Activated naive CD8-positive, alpha-beta T cell treated with anti-CD3 and anti-CD28 coated beads, Interleukin-2, amount 10 ng/mL, durations not matched to agents 7 days and 5 days (primary cell): ENCODE measurements around the gene ZBTB40. TPM values are rescaled to one million over a fixed set of nuclear protein-coding genes. Genes with fewer than 3 reads are reported as not detected.

Source experiments
- ATAC-seq: fragments of 150-1000 bp; cut with Tn5 transposase; one replicate; pipeline ENCODE4 v1.10.0; 2021; ENCODE audit warnings: low read depth, moderate library complexity
- POLR2A ChIA-PET: fragments of 350-600 bp; sonication (Branson Sonifier 250); formaldehyde crosslinking; loops from one replicate; lab custom pipeline; 2021; ENCODE audit warnings: antibody characterized with exemption; lab: Charles Lee
- DNase-seq: peaks from one replicate; pipeline ENCODE4 v3.0.0; 2021
- H3K27ac Mint-ChIP-seq: one replicate; pipeline ENCODE4 v1.8.0; 2022; ENCODE audit warnings: mild to moderate bottlenecking, mixed read lengths
- H3K27me3 Mint-ChIP-seq: one replicate; pipeline ENCODE4 v1.8.0; 2022; ENCODE audit warnings: mild to moderate bottlenecking, moderate library complexity, mixed read lengths
- H3K36me3 Mint-ChIP-seq: one replicate; pipeline ENCODE4 v1.8.0; 2021; ENCODE audit warnings: mild to moderate bottlenecking, mixed read lengths
- H3K4me1 Mint-ChIP-seq: one replicate; pipeline ENCODE4 v1.8.0; 2021; ENCODE audit warnings: mixed read lengths
- H3K4me3 Mint-ChIP-seq: one replicate; pipeline ENCODE4 v1.8.0; 2022; ENCODE audit warnings: mild to moderate bottlenecking, moderate library complexity, mixed read lengths
- H3K9me3 Mint-ChIP-seq: one replicate; pipeline ENCODE4 v1.8.0; 2021; ENCODE audit warnings: mixed read lengths
- total RNA-seq, 2 experiments: library from RNA; stranded (reverse); gene quantifications; one replicate each; pipeline ENCODE4 v1.2.3, GENCODE V29; 2021

The ZBTB40 gene
- total RNA-seq, 2 experiments from 2014 or later: 26.5 to 30.2 TPM

DNA sequence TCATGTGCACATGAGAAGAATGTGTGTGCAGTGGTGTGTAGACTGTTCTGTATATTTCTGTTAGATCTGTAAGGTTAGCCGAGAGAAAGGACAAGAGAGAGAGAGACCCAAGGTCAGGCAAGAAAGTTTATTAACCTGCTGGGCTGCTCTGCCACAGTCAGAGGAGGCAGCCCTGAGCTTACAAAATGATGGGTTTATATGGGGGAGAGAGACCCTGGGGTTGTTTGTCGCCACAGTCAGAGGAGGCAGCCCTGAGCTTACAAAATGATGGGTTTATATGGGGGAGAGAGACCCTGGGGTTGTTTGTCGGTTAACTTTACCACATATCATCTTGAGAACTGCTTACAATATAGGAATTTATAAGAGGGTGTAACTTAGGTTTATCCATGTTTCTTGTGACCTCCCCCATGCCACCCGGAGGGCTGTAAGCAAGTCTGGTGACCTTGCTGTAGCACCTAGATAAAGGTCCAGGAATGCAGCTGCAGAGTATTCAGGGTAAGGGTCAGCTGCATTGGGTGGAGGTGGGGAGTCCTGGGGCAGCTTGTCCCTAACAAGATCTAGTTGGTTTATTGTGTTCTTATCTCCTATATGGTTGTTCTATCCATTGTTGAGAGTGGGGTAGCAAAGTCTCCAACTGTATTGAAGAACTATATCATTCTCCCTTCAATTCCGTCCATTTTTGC lies 9.3 kb upstream of the ZBTB40 start:
- H3K9me3 Mint-ChIP-seq: peaks cover 9% of the 10 kb centered on the region
- H3K4me3 Mint-ChIP-seq: no peak overlapping the region
- DNase-seq (no peak), ATAC-seq (no peak)
- H3K36me3 Mint-ChIP-seq: peaks cover 2% of the 10 kb centered on the region
- peaks cover 4% of the 10 kb centered on the region for H3K27me3 Mint-ChIP-seq
- H3K4me1 Mint-ChIP-seq: no peaks in the 10 kb centered on the region
- no peak overlapping the region for H3K27ac Mint-ChIP-seq
- POLR2A ChIA-PET: no interaction called here

DNA sequence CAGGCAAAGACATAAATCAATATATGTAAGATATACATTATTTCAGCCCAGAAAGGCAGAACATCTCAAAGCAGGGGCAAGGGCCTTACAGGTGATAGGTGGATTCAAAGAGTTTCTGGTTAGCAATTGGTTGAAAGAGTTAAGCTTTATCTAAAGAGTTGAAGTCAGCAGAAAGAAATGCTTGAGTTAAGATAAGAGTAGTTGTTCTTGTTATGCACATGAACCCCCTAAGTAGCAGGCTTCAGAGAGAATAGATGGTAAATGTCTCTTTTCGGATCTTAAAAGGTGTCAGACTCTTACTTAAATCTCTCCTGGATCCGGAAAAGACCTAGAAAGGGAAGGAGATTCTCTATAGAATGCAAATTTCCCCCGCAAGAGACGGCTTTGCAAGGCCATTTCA lies 8.3 kb upstream of the ZBTB40 start:
- POLR2A ChIA-PET: no interaction called here
- ATAC-seq: no peak
- Mint-ChIP-seq H3K4me1 (no peaks in the 10 kb centered on the region), H3K27me3 (peaks cover 3% of the 10 kb centered on the region), H3K9me3 (peaks cover 9% of the 10 kb centered on the region), H3K4me3 (no peak overlapping the region), H3K27ac (no peak overlapping the region), H3K36me3 (peaks cover 2% of the 10 kb centered on the region)
- DNase-seq: no peak

DNA sequence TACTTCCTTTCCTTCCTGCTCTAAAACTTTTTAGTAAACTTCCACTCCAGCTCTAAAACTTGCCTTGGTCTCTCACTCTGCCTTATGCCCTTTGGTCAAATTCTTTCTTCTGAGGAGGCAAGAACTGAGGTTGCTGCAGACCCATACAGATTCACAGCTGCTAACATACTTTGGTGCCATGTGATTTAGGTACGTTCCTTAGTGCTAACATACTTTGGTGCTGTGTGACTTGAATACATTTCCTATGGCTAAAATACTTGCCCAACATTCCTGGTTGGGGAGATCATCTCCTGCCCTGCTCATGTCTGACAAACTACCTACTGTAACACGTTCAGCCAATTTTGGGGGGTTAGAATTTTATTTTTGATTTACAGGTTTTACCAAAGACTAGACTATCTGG lies 6.8 kb upstream of the ZBTB40 start:
- H3K27ac Mint-ChIP-seq: no peak overlapping the region
- POLR2A ChIA-PET: no interaction called here
- DNase-seq: no peak
- H3K4me3 Mint-ChIP-seq: no peak overlapping the region
- ATAC-seq: no peak
- peaks cover 5% of the 10 kb centered on the region for H3K9me3 Mint-ChIP-seq
- no peaks in the 10 kb centered on the region for H3K4me1 Mint-ChIP-seq
- peaks cover 3% of the 10 kb centered on the region for H3K27me3 Mint-ChIP-seq
- H3K36me3 Mint-ChIP-seq: no peaks in the 10 kb centered on the region

GRCh38 chr1:22447621-22448111 lies 4.0 kb upstream of the ZBTB40 start:
- POLR2A ChIA-PET: no interaction called here
- no peak overlapping the region for H3K27ac Mint-ChIP-seq
- no peaks in the 10 kb centered on the region for H3K9me3 Mint-ChIP-seq
- no peak overlapping the region for H3K4me3 Mint-ChIP-seq
- H3K4me1 Mint-ChIP-seq: peaks cover 8% of the 10 kb centered on the region
- DNase-seq (no peak), ATAC-seq (no peak)
- peaks cover 5% of the 10 kb centered on the region for H3K36me3 Mint-ChIP-seq
- H3K27me3 Mint-ChIP-seq: no peaks in the 10 kb centered on the region

GRCh38 chr1:22449636-22450035 lies 2.0 kb upstream of the ZBTB40 start:
- DNase-seq: no peak
- H3K27me3 Mint-ChIP-seq: no peaks in the 10 kb centered on the region
- no peak overlapping the region for H3K4me3 Mint-ChIP-seq
- no peak for ATAC-seq
- H3K36me3 Mint-ChIP-seq: peaks cover 7% of the 10 kb centered on the region
- POLR2A ChIA-PET: no interaction called here
- no peaks in the 10 kb centered on the region for H3K9me3 Mint-ChIP-seq
- H3K4me1 Mint-ChIP-seq: peaks cover 17% of the 10 kb centered on the region
- H3K27ac Mint-ChIP-seq: no peak overlapping the region

DNA sequence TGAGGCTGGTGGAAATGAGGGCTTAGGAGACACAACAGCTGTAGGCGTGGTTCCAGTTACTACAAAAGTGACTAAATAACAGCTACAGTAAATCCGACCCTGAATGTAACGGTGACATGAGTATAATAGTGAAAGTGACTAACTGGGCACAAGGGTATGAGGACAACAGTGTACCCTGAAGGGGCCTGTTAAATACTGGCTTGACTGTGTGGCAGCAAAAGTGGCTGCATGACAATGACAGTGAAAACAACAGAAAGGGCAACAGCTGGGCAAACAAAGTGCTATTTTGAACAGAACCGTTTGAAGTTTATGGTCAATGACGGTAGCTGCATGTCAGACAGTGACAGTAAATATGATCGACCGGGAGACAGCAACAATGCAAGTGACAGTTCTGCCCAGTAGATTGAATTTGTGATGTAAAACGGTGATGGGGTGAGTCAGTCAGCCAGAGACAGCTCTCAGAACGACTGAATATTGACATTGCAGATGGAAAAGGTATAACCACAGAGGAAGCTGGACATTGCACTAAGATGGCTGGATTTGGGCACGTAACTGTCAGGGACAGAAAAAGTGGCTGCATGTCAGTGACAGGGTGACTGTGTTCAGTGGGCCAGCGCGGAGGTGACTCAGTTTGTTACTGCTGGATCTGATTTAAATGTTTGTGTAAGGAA lies 1.2 kb upstream of the ZBTB40 start:
- Mint-ChIP-seq H3K27ac (peak overlapping the region; percentile 39), H3K4me3 (peak overlapping the region; percentile 68), H3K9me3 (no peaks in the 10 kb centered on the region), H3K36me3 (peaks cover 7% of the 10 kb centered on the region), H3K27me3 (no peaks in the 10 kb centered on the region), H3K4me1 (peaks cover 17% of the 10 kb centered on the region)
- POLR2A ChIA-PET: no interaction called here
- no peak for ATAC-seq
- no peak for DNase-seq

DNA sequence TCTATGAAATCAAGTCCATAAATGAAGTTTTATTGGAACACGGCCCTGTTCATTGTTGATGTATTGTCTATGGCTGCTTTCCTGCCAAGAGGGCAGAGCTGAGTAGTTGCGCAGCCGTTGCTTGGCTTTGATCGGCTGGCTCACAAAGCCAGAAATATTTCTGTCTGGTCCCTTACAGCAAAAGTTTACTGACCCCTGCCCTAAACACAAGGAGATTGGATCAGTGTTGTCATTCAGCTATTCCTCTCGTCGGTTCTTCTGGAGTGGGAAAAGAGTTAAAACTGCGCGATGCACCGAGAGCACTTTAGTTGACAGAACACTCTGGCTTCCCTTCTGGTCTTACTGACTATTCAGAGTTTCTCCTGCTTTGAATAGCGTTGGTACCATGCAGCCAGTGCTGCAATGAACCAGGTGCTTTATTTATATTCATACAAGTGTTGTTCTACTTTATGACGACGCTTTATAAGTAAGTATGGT lies 868 bp downstream of the ZBTB40 start:
- H3K27ac Mint-ChIP-seq: peak overlapping the region; percentile 93
- H3K27me3 Mint-ChIP-seq: no peaks in the 10 kb centered on the region
- DNase-seq (no peak), ATAC-seq (peak; percentile 41)
- peak overlapping the region; percentile 94 for H3K4me3 Mint-ChIP-seq
- H3K36me3 Mint-ChIP-seq: peaks cover 7% of the 10 kb centered on the region
- no peaks in the 10 kb centered on the region for H3K9me3 Mint-ChIP-seq
- peaks cover 20% of the 10 kb centered on the region for H3K4me1 Mint-ChIP-seq
- POLR2A ChIA-PET: no interaction called here

- ATAC-seq (no peak), DNase-seq (no peak)
- Mint-ChIP-seq H3K9me3 (no peaks in the 10 kb centered on the region), H3K4me1 (peaks cover 21% of the 10 kb centered on the region), H3K36me3 (peaks cover 7% of the 10 kb centered on the region), H3K27ac (peak overlapping the region; percentile 93), H3K4me3 (peak overlapping the region; percentile 94), H3K27me3 (no peaks in the 10 kb centered on the region)
- POLR2A ChIA-PET: no interaction called here
Observed at GRCh38 chr1:22453181-22453580, 1.5 kb downstream of the ZBTB40 start.

GRCh38 chr1:22454476-22455056 lies 2.9 kb downstream of the ZBTB40 start:
- H3K27ac Mint-ChIP-seq: no peak overlapping the region
- H3K4me1 Mint-ChIP-seq: peaks cover 21% of the 10 kb centered on the region
- peaks cover 7% of the 10 kb centered on the region for H3K36me3 Mint-ChIP-seq
- no peak overlapping the region for H3K4me3 Mint-ChIP-seq
- POLR2A ChIA-PET: no interaction called here
- H3K27me3 Mint-ChIP-seq: no peaks in the 10 kb centered on the region
- no peak for DNase-seq
- no peak for ATAC-seq
- no peaks in the 10 kb centered on the region for H3K9me3 Mint-ChIP-seq

GRCh38 chr1:22457345-22457744 lies 5.7 kb downstream of the ZBTB40 start:
- no peaks in the 10 kb centered on the region for H3K27me3 Mint-ChIP-seq
- DNase-seq: no peak
- no peak overlapping the region for H3K27ac Mint-ChIP-seq
- peaks cover 28% of the 10 kb centered on the region for H3K4me1 Mint-ChIP-seq
- H3K9me3 Mint-ChIP-seq: no peaks in the 10 kb centered on the region
- H3K4me3 Mint-ChIP-seq: no peak overlapping the region
- POLR2A ChIA-PET: no interaction called here
- ATAC-seq: no peak
- peaks cover 4% of the 10 kb centered on the region for H3K36me3 Mint-ChIP-seq

DNA sequence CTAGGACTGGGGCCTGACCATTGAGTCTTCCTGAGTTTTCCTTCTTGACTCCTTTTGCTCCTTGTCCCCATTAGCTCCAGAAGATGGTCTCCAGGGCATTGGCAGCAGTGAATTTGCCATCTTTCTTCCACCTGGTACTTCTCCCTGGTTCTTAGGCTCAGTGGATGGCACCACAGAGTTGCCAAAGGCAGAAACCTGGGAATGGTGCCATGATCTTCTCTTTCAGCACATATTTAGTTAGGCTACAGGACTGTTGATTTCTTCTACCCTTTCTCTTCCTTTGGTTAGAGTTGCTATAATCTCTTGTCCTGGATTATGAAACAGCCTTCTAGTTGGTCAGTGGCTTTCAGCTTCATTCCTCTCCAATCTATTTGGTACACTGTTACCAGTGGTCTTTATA lies 6.2 kb downstream of the ZBTB40 start:
- Mint-ChIP-seq H3K4me1 (peaks cover 23% of the 10 kb centered on the region), H3K4me3 (no peak overlapping the region), H3K27me3 (no peaks in the 10 kb centered on the region), H3K9me3 (no peaks in the 10 kb centered on the region), H3K27ac (no peak overlapping the region), H3K36me3 (peaks cover 4% of the 10 kb centered on the region)
- POLR2A ChIA-PET: no interaction called here
- ATAC-seq (no peak), DNase-seq (no peak)

GRCh38 chr1:22461100-22461499 lies 9.4 kb downstream of the ZBTB40 start:
- Mint-ChIP-seq H3K27me3 (no peaks in the 10 kb centered on the region), H3K4me1 (peaks cover 16% of the 10 kb centered on the region), H3K36me3 (peaks cover 5% of the 10 kb centered on the region), H3K4me3 (no peak overlapping the region), H3K27ac (no peak overlapping the region), H3K9me3 (peaks cover 6% of the 10 kb centered on the region)
- ATAC-seq (no peak), DNase-seq (no peak)
- POLR2A ChIA-PET: interaction anchor here (0.7 kb wide), 1 partner anchor 13 kb away, joined by 3 read pairs; no protein-coding TSS in a partner anchor

DNA sequence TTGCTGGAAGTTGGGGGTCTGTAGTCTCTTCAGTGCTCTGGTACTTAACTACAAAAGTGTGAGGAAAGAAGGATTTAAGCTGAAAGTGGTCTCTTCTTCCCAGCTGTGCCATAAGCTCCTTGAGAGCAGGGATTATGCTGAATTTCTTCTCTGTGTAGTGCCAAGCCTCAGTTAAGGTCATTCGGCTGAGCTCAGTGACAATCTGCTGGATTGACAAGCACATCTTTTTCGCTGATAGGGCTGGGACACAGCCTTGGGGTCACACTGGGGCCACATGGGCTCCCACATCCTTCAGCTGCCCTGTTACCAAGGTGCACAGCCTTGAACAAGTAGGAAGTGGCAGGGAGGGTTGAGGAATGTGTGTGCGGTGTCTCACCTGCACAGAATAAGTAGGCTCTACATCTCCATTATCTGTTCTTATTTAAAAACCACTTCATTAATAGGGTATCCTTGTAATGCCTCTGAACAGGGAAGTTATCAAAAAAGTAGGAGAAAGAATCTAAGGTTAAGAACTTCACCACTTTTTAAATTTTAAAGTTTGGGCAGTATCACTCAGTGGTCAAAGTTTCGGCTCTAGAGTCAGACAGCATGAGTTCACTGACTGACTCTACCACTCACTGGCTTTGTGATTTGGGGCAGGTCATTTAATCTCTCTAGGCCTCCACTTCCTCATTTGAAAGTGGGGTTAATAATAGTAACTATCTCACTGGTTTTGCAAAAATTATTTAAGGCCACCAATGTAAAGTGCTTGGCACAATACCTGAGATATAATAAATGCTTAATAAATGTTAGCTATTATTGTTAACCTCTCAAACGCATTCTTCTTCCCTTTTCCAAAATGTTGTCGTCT lies 10.3 kb downstream of the ZBTB40 start:
- peaks cover 6% of the 10 kb centered on the region for H3K9me3 Mint-ChIP-seq
- POLR2A ChIA-PET: no interaction called here
- no peak overlapping the region for H3K4me3 Mint-ChIP-seq
- H3K4me1 Mint-ChIP-seq: peaks cover 14% of the 10 kb centered on the region
- H3K27ac Mint-ChIP-seq: no peak overlapping the region
- peaks cover 9% of the 10 kb centered on the region for H3K36me3 Mint-ChIP-seq
- ATAC-seq: no peak
- DNase-seq: no peak
- no peaks in the 10 kb centered on the region for H3K27me3 Mint-ChIP-seq
